ENCODE measurements around the gene ARHGAP4.

- TF ChIP-seq CTCF (IDR thresholded peaks at IDR 0.05 in 4 of 5, conservative IDR thresholded peaks at IDR 0.05 in 1 of 5) (no peak), POLR2A (IDR thresholded peaks at IDR 0.05) (no peak)
Measured at GRCh38 chrX:153964105-153964504, 38.0 kb upstream of the ARHGAP4 start.
